Right lung (tissue), 5 donors: Measurements from ENCODE around the gene VRK2. TPM values are rescaled to one million over a fixed set of nuclear protein-coding genes. Genes with fewer than 3 reads are reported as not detected.
"Not testable (repeated sequence)": the region's sequence is repeated elsewhere in the genome, so short reads cannot be mapped to it uniquely, and the experiment has no call there.

Experiments
- DNase-seq, 2 donors: peaks; one replicate each; pipeline ENCODE4 v3.0.0-alpha.2; 2013
- polyA plus RNA-seq, 5 donors: library from polyadenylated mRNA; unstranded; fragments of 120-200 nt; gene quantifications; one replicate each; pipeline versions ENCODE4 v1.2.1 to v1.2.3, GENCODE V29; 2013; ENCODE audit warnings: inconsistent platforms in 1 of 5, low replicate concordance in 1 of 5; ENCODE audit not compliant: insufficient read length in 5 of 5, insufficient read depth in 1 of 5

VRK2 gene
- polyA plus RNA-seq, 5 donors: 20.5 to 28.7 (median 24.3) TPM

DNA sequence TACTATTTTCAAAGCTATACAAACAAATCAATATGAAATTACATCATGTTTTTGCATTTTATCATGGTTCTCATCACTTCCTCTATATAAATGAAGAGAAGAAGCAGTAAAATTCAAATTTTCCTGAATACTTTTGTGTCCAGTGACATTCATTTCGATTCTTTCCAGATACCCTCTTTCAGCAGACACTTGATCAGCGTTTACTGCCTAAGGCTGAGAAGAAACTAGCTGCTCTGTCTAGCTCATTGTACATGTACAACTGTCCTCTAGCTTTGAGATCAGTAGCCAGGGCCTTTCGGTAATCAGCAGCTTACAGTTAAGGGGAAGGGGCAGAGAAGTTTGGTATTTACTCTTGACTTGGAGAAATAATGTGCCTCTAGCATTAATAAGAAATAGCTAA lies 4.8 kb downstream of the VRK2 start:
- DNase-seq: no peak

DNA sequence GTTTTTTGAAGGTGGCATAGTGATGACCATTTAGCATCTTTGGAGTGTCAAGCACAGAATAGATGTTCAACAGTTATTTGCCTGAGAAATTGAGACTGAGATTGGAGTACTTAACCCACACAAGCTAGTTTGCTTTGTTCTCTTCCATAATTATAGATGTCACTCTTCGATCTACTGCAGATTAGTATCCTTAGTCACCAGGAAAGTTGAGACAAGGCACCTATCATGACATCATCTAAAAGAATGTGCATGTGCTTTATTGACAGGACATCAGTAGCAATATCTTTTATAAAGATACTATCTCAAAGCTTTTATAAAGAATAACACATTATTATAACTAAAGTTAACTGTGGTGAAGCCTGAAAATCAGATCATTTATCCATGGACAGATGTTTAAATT lies 6.4 kb downstream of the VRK2 start:
- no peak for DNase-seq

DNA sequence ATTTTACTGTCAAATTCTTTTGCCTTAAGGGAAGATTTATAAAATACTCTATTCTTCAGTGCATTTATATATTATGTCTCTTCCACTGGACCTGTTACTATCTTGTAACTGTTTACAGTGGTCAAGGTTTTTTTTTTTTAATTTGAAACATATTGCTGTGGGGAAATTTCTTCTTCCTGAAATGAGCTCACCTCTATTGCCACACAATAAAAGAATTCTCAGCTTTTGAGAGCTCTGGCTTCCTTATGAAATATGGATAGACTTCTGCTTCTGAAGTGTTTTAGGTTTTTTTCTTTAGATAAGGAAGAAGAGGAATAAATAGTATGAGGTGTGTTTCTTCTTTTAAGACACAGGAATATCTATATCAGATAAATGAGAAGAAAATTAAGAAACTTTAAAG lies 7.7 kb downstream of the VRK2 start:
- DNase-seq: no peak

DNA sequence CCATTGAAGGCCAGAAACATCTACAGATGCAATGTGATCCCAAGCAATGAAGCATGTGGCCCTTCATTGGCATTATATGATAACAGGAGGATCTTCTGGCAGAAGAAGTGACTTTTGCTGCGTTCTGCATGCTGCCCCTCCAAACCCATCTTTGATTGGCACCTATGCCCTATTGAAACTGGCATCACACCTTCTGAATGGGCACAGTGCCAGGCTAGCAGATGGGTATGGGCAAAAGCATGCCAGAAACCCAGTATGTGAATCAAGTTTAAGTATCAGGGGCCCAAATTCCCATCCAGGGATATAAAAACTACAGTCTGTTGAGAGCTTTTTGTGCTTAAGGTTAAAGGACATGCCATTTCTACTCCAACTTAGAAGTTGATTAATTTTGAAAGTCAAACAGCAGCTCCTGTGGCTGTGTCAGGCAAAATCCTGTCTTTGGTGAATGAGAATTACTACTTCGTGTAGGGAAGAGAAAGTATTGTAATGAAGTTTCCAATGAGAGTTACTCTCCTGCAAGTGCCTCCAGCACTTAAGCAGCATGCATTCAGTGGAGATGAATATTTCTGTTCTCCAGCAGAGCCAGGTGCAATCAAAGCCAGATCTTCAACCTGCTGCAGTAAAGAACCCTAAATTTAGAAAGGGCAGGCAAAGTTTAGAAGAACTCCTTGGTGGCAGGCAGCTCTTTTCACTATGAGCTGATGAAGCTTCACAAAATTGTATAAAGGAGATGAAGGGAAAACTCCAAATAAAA lies 8.6 kb downstream of the VRK2 start:
- no peak for DNase-seq

DNA sequence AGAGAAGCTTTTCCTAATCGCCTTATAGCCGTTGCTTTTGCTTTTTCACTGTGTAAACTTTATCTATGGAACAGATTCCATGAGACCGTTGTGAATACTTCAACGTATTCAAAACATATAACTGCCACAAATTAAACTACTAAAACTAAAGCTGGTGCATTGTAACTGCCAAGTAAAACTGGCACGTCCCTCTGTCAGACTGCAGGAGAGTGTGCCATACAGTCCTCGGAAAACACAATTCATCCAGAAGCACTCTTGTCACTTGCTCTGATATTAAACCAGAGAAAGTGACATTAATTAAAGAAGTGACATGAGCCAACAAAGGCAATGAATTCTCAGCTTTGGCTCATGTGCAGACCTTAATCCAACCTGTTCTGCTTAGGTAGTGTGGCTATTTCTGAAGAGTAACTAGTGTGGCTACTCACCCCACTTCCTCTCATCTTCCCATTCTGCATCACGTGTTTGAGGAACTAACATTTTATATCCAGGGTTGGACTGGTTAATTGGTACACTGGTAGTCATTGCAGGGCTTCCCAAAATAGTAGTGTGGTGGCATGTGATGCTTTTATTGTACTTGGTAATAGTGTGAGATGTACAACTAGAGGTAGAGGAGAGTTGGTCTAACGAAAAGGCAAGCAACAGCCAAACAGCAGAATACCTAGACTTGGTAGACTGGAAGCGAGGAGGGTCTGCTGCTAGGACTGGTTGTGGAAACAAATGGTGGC lies 9.7 kb downstream of the VRK2 start:
- no peak for DNase-seq

DNA sequence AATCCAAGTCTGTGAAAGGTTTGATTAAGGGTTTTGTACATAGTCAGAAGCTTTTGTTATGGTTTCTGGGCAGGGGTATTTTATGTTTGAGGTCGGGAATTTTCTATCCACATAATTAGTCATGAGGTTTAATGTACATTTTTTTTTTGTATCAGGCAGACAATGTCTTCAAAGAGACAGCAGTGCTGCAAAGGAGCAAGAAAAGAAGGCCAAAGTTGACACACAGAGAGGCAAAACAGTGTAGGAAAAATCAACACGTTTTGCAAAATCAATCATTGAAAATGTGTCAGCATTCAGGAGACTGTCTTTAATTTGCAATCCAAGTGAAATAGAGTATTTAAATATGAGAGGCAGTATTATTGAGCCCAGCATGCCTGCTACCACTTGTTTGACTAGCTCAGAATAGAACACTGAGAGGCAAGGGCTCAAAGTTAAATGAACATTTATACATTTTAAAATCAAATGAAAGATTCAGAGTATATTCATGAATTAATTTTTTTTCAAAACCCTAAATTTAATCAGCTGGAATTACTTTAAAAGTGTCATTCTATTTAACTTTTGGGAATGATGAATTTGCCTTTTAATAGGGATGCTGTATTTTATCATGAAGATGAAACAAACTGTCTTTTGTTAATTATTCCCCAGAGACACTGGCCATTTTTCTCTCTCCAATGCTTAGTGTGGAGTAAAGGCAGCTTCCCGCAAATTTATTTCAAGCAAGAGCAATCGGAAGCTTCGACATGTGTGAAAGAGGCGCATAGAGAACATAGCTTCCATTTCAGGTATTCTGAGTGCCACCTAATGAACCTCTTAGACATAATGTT lies 11.3 kb downstream of the VRK2 start:
- DNase-seq: no peak

DNA sequence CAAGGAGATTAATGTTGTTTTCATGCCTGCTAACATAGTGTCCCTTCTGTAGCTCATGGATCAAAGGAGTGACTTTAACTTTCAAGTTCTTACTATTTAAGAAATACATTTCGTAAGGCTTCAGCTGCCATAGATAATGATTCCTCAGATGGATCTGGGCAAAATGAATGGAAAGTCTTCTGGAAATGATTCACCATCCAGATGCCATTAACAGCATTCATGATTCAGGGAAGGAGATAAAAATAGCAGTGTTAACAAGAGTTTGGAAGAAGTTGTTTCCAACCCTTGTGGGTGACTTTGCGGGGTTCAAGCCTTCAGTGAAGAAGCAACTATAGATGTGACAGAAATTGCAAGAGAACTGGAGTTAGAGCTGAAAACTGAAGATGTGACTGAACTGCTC lies 17.0 kb downstream of the VRK2 start:
- no peak for DNase-seq

DNA sequence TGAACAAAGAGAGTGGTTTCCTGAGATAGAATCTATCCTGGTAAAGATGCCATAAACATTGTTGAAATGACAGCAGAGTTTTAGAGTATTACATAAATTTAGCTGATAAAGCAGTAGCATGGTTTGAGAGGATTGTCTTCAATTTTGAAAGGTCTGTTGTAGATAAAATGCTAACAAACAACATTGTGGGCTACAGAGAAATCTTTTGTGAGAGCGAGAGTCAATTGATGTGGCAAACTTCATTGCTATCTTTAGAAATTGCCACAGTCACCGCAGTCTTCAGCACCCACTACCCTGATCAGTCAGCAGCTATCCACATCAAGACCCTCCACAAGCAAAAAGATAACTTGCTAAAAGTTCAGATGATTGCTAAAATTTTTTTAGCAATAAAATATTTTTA lies 17.5 kb downstream of the VRK2 start:
- DNase-seq: no peak

DNA sequence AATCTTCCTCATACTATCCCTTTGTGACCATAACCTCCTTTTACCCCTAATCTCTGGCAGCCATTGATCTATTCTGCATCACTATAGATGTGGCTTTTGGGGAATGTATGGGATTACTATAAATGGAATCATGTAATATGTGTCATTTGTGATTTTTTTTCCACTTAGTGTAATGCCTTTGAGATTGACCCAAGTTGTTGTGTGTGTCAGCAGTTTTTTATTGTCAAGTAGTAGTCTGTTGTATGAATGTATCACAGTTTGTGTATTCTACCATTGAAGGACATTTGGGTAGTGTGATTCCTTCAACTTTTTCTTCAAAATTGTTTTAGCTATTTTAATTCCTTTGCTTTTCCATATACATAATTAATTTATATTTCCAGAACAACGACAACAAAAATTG lies 18.6 kb downstream of the VRK2 start:
- DNase-seq: no peak

DNA sequence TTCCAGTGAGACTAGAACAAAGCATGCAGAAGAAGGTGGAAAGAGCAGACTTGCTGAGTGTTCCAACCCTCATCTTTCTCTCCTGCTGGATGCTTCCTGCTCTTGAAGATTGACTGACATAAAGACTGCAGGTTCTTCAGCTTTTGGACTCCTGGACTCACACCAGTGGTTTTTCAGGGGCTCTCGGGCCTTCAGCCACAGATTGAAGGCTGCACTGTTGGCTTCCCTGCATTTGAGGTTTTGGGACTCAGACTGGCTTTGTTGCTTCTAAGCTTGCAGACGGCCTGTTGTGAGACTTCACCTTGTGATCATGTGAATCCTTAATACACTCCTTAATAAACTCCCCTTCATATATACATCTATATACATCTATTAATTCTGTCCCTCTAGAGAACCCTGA lies 20.4 kb downstream of the VRK2 start:
- no peak for DNase-seq

DNA sequence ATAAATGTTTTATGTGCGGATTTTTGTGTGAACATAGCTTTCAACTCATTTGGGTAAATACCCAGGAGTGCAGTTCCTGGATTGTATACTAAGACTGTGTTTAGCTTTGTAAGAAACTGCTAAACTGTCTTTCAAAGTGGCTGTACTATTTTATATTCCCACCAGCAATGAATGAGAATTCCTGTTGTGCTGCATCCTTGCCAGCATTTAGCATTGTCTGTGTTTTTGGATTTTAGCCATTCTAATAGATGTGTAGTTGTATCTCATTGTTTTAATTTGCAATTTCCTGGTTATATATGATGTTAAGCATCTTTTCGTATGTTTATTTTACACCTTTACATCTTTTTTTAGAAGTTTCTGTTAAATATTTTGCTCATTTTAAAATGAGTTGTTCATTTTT lies 24.2 kb downstream of the VRK2 start:
- no peak for DNase-seq

DNA sequence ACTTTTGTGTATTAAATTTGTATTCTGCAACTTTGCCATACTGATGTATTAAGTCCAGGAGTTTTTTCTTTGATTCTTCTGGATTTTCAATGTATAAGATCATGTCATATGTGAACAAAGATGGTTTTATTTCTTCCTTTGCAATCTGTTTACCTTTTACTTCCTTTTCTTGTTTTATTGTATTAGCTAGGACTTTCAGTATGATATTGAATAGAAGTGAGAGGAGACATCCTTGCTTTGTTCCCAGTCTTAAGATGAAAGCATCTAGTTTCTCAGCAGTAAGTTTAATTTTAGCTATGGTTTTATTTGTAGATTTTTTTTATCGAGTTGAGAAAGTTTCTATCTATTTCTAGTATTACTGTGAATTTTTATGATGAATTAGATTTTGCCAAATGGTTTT lies 25.5 kb downstream of the VRK2 start:
- no peak for DNase-seq

DNA sequence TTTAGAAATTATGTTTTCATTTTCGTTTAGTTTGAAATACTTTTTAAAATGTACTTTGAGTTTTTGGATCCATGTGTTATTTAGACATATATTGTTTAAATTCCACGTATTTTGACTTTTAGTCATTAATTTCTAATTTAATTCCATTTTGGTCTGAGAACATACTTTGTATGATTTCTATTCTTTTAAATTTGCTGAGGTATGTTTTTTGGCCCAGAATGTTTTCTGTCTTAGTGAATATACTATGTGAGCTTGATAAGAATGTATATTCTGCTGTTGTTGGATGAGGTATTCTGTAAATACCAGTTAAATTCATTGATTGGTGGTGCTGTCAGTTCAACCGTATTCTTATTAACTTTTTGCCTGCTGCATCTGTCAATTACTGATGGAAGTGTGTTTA lies 26.4 kb downstream of the VRK2 start:
- DNase-seq: no peak

DNA sequence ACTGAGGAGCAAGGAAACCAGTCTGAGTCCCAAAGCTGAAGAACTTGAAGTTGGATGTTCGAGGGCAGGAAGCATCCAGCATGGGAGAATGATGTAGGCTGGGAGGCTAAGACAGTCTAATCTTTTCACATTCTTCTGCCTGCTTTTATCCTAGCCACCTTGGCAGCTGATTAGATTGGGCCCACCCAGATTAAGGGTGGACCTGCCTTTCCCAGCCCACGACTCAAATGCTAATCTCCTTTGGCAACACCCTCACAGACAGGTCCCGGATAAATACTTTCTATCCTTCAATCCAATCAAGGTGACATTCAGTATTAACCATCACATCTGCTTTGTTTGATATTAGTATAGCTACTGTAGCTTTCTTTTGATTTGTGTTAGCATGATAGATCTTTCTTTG lies 27.1 kb downstream of the VRK2 start:
- DNase-seq: no peak

DNA sequence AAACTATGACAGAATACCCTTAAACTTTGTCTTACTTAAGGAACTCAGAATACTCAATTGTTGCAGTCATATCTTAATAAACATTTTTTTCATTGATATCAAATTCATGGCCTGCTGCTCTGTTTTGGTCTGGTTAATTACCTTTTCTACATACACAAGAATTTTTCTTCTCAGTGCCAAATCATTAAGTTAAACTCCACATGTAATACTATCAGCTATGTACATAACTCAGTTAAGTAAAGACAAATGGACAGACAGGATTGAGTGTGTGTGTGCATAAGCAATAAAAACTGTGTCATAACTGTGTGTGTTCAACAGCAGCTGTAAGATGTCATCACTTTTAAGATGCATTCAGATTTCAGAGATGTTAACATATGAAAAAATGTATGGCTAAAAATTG lies 34.4 kb downstream of the VRK2 start:
- DNase-seq: peak in 1 of 2 donors; percentile 0

DNA sequence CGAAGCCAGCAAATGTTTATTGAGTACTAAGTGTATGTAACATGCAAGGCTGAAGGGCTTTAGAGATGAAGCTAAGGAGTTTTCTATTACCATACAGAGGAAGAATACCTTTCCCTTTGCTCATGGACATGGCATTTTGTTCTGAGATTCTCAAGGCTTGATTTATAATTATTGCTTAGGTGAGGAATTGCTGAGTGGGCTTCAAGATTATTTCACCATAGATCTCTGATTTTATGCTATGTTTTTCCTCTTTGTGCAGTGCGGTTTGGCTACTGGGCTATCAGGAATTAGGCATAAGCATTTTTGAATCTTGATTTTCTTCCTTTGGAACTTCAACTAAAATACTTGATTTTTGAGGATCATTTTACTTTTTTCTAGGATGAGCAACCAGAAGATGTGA lies 42.5 kb downstream of the VRK2 start:
- no peak for DNase-seq

DNA sequence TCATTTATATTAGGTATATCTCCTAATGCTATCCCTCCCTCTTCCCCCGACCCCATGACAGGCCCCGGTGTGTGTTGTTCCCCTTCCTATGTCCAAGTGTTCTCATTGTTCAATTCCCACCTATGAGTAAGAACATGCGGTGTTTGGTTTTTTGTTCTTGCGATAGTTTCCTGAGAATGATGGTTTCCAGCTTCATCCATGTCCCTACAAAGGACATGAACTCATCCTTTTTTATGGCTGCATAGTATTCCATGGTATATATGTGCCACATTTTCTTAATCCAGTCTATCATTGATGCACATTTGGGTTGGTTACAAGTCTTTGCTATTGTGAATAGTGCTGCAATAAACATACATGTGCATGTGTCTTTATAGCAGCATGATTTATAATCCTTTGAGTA lies 46.2 kb downstream of the VRK2 start:
- not testable (repeated sequence) for DNase-seq

DNA sequence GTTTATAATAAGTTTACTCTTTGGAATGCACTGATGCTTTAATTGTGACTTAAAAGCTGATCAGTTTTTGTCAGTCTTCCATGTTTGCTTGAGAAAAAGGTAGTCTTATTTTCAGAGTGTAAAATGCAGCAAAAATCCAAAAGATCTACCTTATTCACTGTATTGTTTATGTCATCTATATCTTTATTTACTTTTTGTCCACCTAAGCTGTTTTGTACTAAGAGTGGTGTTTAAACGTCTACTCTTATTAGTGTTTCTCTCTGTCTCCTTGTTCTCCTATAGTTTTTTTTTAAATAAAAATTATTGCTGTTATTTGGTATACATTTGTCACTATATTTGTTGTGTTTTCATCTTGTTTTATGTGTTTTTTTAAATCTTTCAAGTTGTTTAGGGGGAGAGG lies 50.4 kb downstream of the VRK2 start:
- no peak for DNase-seq

DNA sequence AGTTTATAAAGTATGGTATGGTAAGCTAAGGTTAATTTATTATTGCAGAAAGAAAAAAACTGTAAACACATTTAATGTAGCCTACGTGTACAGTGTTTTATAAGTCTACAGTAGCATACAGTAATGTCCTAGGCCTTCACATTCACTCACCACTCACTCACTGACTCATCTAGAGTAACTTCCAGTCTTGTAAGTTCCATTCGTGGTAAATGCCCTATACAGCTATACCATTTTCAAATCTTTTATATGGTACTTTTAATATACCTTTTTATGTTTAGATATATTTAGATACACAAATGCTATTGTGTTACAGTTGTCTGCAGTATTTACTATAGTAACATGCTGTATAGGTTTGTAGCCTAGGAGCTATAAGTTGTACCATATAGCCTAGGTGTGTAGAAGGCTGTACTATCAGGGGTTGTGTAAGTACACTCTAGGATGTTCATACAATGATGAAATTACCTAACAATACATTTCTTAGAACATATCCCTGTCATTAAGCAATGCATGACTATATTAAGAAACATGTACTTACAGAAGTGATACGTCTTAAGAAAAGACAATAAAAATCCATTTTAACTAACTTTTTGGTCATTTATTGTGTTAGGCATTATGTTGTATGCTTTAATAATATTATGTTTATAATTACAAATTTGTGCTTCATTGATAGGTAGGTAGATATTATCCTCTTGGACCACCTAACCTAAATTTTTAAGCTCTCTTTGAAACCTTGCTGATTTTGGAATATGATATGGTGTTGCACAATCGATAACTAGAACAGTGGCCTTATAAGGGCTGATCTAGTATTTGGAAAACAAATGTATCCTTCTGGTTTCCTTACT lies 51.9 kb downstream of the VRK2 start:
- no peak for DNase-seq

DNA sequence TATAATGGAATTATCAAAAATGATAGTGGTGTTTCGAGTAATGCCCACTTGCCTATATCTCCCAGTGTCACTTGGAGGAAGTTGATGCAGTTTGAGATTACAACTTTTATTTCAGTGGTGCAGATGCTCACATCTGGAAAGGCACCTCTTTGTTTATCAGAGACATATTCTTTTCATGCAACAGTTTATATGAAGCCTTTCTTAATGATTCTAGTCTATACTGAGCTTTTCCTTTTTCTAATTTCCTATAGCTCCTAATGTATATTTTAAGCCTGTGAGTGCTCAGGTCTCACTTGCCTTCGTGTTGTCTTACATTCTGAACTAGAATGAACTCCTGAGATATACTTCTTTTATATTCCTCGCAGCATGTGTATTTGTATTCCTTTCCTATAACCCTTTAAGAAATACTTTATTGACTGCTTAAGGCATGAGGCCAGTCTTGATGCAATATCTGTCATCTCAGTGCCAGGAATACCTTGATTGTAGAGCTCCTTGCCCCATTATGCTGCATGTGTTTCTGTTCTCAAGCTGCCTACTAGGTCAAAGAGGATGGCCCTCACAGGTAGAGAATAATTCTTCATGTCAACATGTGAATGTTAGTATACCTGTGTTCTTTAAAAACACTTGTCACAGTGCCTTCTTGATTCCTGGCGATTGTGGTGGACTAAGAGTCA lies 52.6 kb downstream of the VRK2 start:
- no peak for DNase-seq

DNA sequence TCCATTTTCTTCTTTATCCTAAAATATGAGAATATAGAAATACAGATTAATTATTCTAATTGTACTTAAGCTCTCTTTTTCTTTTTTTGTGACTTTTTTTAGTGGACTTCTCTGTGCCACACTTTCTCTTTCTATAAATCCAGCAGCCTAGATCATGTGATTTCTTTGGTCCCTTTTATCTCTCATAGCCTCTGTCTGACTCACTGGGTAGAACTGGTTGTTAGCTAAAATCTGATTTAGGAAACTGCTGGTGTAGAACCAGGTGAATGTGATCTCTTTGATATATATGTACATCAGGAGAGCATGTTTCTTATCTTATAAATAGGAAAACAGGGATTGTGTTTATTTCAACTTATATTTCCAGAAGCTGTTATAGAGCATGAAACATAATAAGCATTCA lies 54.9 kb downstream of the VRK2 start:
- DNase-seq: no peak
